HUES64 (cell line): ENCODE measurements around the gene PDHX.

Experiments
- H3K27ac ChIP-seq: 2 replicates; pipeline ENCODE4 v1.7.0; 2013; ENCODE audit warnings: low read depth, low read length, inconsistent platforms
- H3K27me3 ChIP-seq: 2 replicates; pipeline ENCODE4 v1.6.1; 2013; ENCODE audit warnings: mild to moderate bottlenecking, low read length; ENCODE audit not compliant: insufficient read depth
- H3K36me3 ChIP-seq: 2 replicates; pipeline ENCODE4 v1.6.1; 2013; ENCODE audit warnings: mild to moderate bottlenecking, low read length; ENCODE audit not compliant: insufficient read depth
- H3K4me1 ChIP-seq: 2 replicates; pipeline ENCODE4 v1.6.1; 2013; ENCODE audit warnings: mild to moderate bottlenecking, low read length, moderate library complexity; ENCODE audit not compliant: insufficient read depth
- H3K4me3 ChIP-seq: 2 replicates; pipeline ENCODE4 v1.5.1; 2013; ENCODE audit warnings: mild to moderate bottlenecking, low read length, moderate library complexity
- H3K9ac ChIP-seq: 2 replicates; pipeline ENCODE4 v1.6.1; 2013; ENCODE audit warnings: mild to moderate bottlenecking, low read depth, low read length
- H3K9me3 ChIP-seq: 2 replicates; pipeline ENCODE4 v1.6.1; 2013; ENCODE audit warnings: low read depth, low read length; ENCODE audit not compliant: insufficient read depth
- WGBS: fragments of 150-250, 120-280 bp; methylation state at CpG from one replicate; pipeline ENCODE4 v1.1.7; 2013; ENCODE audit warnings: missing lambda C conversion rate; 5-methylcytosine and 5-hydroxymethylcytosine counted together

Gene PDHX

GRCh38 chr11:35029979-35030682 is 113.7 kb downstream of the PDHX start:
- 65% methylated on average over 4 of the region's 5 CpGs for WGBS
- no peaks in the 10 kb centered on the region for H3K27me3 ChIP-seq
- no peaks in the 10 kb centered on the region; the same call in 1 of the 2 replicates for H3K4me1 ChIP-seq
- H3K9ac ChIP-seq = no peak overlapping the region
- no peaks in the 10 kb centered on the region for H3K36me3 ChIP-seq
- no peaks in the 10 kb centered on the region for H3K9me3 ChIP-seq
- H3K4me3 ChIP-seq = no peak overlapping the region
- H3K27ac ChIP-seq = no peak overlapping the region

GRCh38 chr11:35030716-35031213 is 114.3 kb downstream of the PDHX start:
- no peak overlapping the region for H3K27ac ChIP-seq
- no peak overlapping the region for H3K9ac ChIP-seq
- no peaks in the 10 kb centered on the region; the same call in 1 of the 2 replicates for H3K4me1 ChIP-seq
- no peaks in the 10 kb centered on the region for H3K9me3 ChIP-seq
- no peaks in the 10 kb centered on the region for H3K27me3 ChIP-seq
- H3K4me3 ChIP-seq = no peak overlapping the region
- 78% methylated on average over 11 of the region's 11 CpGs for WGBS
- H3K36me3 ChIP-seq = no peaks in the 10 kb centered on the region

DNA sequence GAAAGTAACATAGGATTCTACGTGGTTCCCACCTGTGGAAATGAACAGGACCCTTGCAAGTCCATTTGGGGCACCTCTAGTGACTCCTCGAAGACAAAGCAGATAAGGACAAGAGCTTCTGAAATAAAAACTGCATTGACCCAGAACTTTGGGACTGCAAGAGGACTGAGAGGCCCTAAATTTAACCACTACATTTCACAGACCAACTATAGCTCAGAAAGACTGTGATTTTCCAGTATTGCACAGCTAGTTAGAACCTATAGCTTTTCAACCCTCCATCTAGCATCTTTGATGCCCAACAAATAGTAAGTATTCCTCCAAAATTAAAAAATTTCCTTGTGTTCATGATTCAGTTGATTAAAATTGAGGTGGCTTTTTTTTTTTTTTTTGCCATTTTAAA is 114.9 kb downstream of the PDHX start:
- Histone ChIP-seq H3K4me1 (no peaks in the 10 kb centered on the region; the same call in 1 of the 2 replicates), H3K27me3 (no peaks in the 10 kb centered on the region), H3K36me3 (no peaks in the 10 kb centered on the region), H3K27ac (no peak overlapping the region), H3K4me3 (no peak overlapping the region), H3K9ac (no peak overlapping the region), H3K9me3 (no peaks in the 10 kb centered on the region)
- WGBS = 91% methylated on average over 2 of the region's 2 CpGs

DNA sequence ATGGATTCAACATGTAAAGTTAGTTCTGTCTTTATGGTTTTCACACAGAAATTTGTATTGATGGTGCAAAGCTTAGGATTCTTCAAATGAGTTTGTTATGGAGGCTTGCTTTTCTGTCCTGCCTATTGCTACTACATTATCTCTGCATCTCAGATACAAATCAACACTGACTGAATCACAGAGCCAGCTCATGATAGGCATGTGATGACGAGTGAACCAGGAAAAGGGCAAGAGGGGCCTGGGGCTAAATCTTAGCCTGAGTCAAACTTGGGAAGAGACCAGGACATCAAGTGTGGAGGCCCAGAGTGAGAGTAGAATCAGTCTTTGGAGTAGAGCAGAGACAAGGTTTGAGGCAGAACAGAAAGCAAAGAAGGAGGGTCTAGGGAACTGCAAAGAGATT is 115.4 kb downstream of the PDHX start:
- WGBS = 75% methylated on average over 1 of the region's 1 CpG
- Histone ChIP-seq H3K36me3 (no peaks in the 10 kb centered on the region), H3K4me1 (no peaks in the 10 kb centered on the region; the same call in 1 of the 2 replicates), H3K4me3 (no peak overlapping the region), H3K27ac (no peak overlapping the region), H3K27me3 (no peaks in the 10 kb centered on the region), H3K9ac (no peak overlapping the region), H3K9me3 (no peaks in the 10 kb centered on the region)

DNA sequence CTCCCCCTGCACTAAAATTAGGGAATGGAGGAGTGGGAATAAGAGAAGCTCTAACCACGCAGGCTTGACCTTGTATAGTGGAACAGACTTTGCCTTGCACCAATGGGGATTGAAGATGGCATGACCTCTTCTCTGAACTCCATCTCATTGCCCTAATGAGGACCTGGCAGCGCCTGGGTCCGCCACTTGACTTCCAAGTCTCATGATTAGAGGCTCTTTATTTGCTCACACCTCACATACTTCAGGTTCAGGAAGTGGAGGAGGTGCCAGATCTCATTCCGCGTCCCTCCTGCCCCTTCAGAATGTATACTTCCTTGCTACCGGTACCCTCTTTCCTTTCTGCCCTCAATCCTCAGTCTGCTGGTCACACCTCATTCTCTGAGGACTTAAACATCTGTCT is 116.6 kb downstream of the PDHX start:
- Histone ChIP-seq H3K4me1 (no peaks in the 10 kb centered on the region; the same call in 1 of the 2 replicates), H3K27me3 (no peaks in the 10 kb centered on the region), H3K9me3 (no peaks in the 10 kb centered on the region), H3K36me3 (no peaks in the 10 kb centered on the region), H3K4me3 (no peak overlapping the region), H3K9ac (no peak overlapping the region), H3K27ac (no peak overlapping the region)
- WGBS = 90% methylated on average over 6 of the region's 6 CpGs

- Histone ChIP-seq H3K36me3 (no peaks in the 10 kb centered on the region), H3K27me3 (no peaks in the 10 kb centered on the region), H3K9me3 (no peaks in the 10 kb centered on the region), H3K27ac (no peak overlapping the region), H3K4me3 (no peak overlapping the region), H3K9ac (no peak overlapping the region), H3K4me1 (no peaks in the 10 kb centered on the region; the same call in 1 of the 2 replicates)
- 96% methylated on average over 2 of the region's 3 CpGs for WGBS
Measured at GRCh38 chr11:35034401-35034800, 118.0 kb downstream of the PDHX start.

- no peak overlapping the region for H3K9ac ChIP-seq
- H3K9me3 ChIP-seq = no peaks in the 10 kb centered on the region
- WGBS = 88% methylated on average over 3 of the region's 3 CpGs
- H3K4me3 ChIP-seq = no peak overlapping the region
- H3K27me3 ChIP-seq = no peaks in the 10 kb centered on the region
- H3K36me3 ChIP-seq = no peaks in the 10 kb centered on the region
- no peaks in the 10 kb centered on the region; the same call in 1 of the 2 replicates for H3K4me1 ChIP-seq
- H3K27ac ChIP-seq = no peak overlapping the region
Measured at GRCh38 chr11:35035894-35036408, 119.5 kb downstream of the PDHX start.

GRCh38 chr11:35036639-35037038 is 120.2 kb downstream of the PDHX start:
- Histone ChIP-seq H3K9me3 (no peaks in the 10 kb centered on the region), H3K27ac (no peak overlapping the region), H3K27me3 (no peaks in the 10 kb centered on the region), H3K4me3 (no peak overlapping the region), H3K9ac (no peak overlapping the region), H3K36me3 (no peaks in the 10 kb centered on the region), H3K4me1 (no peaks in the 10 kb centered on the region; the same call in 1 of the 2 replicates)
- WGBS = 92% methylated on average over 3 of the region's 3 CpGs

GRCh38 chr11:35038211-35038928 is 122.0 kb downstream of the PDHX start:
- H3K4me1 ChIP-seq = no peaks in the 10 kb centered on the region
- H3K9ac ChIP-seq = no peak overlapping the region
- no peaks in the 10 kb centered on the region for H3K27me3 ChIP-seq
- no peaks in the 10 kb centered on the region for H3K36me3 ChIP-seq
- 87% methylated on average over 4 of the region's 5 CpGs for WGBS
- no peak overlapping the region for H3K27ac ChIP-seq
- H3K9me3 ChIP-seq = no peaks in the 10 kb centered on the region
- H3K4me3 ChIP-seq = no peak overlapping the region

- no peaks in the 10 kb centered on the region for H3K9me3 ChIP-seq
- H3K4me3 ChIP-seq = no peak overlapping the region
- H3K27ac ChIP-seq = no peak overlapping the region
- no peaks in the 10 kb centered on the region for H3K27me3 ChIP-seq
- no peaks in the 10 kb centered on the region for H3K36me3 ChIP-seq
- H3K4me1 ChIP-seq = no peaks in the 10 kb centered on the region
- 92% methylated on average over 3 of the region's 3 CpGs for WGBS
- no peak overlapping the region for H3K9ac ChIP-seq
Measured at GRCh38 chr11:35039076-35039475, 122.7 kb downstream of the PDHX start.

DNA sequence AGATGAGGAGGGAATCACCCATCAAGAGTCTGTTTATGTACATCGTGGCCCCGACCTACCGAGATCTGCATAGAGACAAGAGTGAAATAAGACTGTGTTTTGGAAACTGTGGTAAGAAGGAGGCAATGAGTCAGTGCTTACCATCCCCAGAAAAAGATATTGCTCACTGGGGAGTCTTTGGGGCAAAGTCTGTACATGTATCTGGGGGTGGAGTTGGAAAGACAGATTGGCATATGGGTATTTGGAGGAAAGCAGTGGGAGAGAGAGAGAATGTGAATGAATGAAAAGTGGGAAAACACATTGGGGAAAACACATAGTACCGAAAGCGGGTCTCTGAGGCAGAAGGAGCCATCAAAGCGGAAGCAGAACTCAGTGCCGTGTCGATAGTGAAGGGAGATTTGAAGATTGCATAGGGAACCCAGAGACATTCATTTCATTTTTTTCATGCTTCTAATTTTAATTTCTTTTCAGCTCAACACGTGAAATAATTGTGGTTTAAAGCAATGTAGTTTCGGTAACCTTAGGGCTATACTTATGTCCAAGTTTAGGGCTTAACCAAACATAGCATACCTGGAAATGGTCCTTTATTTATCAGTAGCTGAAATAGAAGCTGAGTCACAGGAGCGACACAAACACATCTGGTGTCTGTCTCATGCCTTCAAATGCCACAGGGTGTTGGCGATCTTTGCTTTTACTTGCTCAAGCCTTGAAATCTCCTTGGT is 124.0 kb downstream of the PDHX start:
- 95% methylated on average over 12 of the region's 12 CpGs for WGBS
- no peaks in the 10 kb centered on the region for H3K9me3 ChIP-seq
- H3K9ac ChIP-seq = no peak overlapping the region
- H3K36me3 ChIP-seq = no peaks in the 10 kb centered on the region
- H3K4me3 ChIP-seq = no peak overlapping the region
- H3K27ac ChIP-seq = no peak overlapping the region
- no peaks in the 10 kb centered on the region for H3K4me1 ChIP-seq
- H3K27me3 ChIP-seq = no peaks in the 10 kb centered on the region
